Measurements from ENCODE around the gene TBX21. TPM values are rescaled to one million over a fixed set of nuclear protein-coding genes. Genes with fewer than 3 reads are reported as not detected.

The TBX21 gene
- total and polyA plus RNA-seq, 11 donors: 0.07 to 3.2 (median 0.21) TPM; not detected in 2

- peak in 1 of 5 donors; percentile 31 for DNase-seq
- no peak for TF ChIP-seq POLR2A (IDR thresholded peaks at IDR 0.05)
- TF ChIP-seq CTCF (IDR thresholded peaks at IDR 0.05): no peak
- Histone ChIP-seq H3K36me3 (peaks cover 0 to 44% (median 15%) of the 10 kb centered on the region in 9 donors), H3K9me3 (no peaks in the 10 kb centered on the region), H3K27me3 (no peaks in the 10 kb centered on the region), H3K4me1 (peaks cover 0 to 60% (median 13%) of the 10 kb centered on the region in 12 donors), H3K4me3 (no peak overlapping the region), H3K27ac (peak overlapping the region in 1 of 12 donors; percentile 55)
- 79 to 93% (median 84%) methylated on average over 4 of the region's 4 CpGs for WGBS, 4 donors
- intact Hi-C loops (cut with DNase I): loop anchor here in 2 of 10 donors (10.0 kb wide), 2 partner anchors 83 to 93 kb away; no protein-coding TSS in a partner anchor
- ATAC-seq: no peak
Measured at GRCh38 chr17:47701608-47702007, 31.4 kb upstream of the TBX21 start.

GRCh38 chr17:47702391-47702995 is 30.5 kb upstream of the TBX21 start:
- DNase-seq: peak in 1 of 5 donors; percentile 33
- H3K4me3 ChIP-seq: no peak overlapping the region
- no peak for ATAC-seq
- peak overlapping the region in 1 of 12 donors; percentile 55 for H3K27ac ChIP-seq
- TF ChIP-seq CTCF (IDR thresholded peaks at IDR 0.05) (no peak), POLR2A (IDR thresholded peaks at IDR 0.05) (no peak)
- 87 to 93% (median 90%) methylated on average over 12 of the region's 12 CpGs for WGBS, 4 donors
- no peaks in the 10 kb centered on the region for H3K9me3 ChIP-seq
- H3K36me3 ChIP-seq: peaks cover 0 to 44% (median 15%) of the 10 kb centered on the region in 9 donors
- peaks cover 0 to 67% (median 19%) of the 10 kb centered on the region in 12 donors for H3K4me1 ChIP-seq
- intact Hi-C loops (cut with DNase I): loop anchor here in 2 of 10 donors (10.0 kb wide), 2 partner anchors 82 to 92 kb away; no protein-coding TSS in a partner anchor
- no peaks in the 10 kb centered on the region for H3K27me3 ChIP-seq

- H3K27me3 ChIP-seq: no peaks in the 10 kb centered on the region
- intact Hi-C loops (cut with DNase I): loop anchor here in 2 of 10 donors (10.0 kb wide), 2 partner anchors 82 to 92 kb away; no protein-coding TSS in a partner anchor
- ATAC-seq (no peak), DNase-seq (peak in 1 of 5 donors; percentile 61)
- H3K4me1 ChIP-seq: peaks cover 0 to 74% (median 22%) of the 10 kb centered on the region in 12 donors
- no peak for TF ChIP-seq POLR2A (IDR thresholded peaks at IDR 0.05)
- H3K36me3 ChIP-seq: peaks cover 0 to 41% (median 15%) of the 10 kb centered on the region in 9 donors
- H3K27ac ChIP-seq: peak overlapping the region in 1 of 12 donors; percentile 55
- WGBS, 4 donors: 64 to 80% (median 74%) methylated on average over 15 of the region's 15 CpGs
- H3K4me3 ChIP-seq: peak overlapping the region in 1 of 12 donors; percentile 21
- H3K9me3 ChIP-seq: no peaks in the 10 kb centered on the region
Measured at GRCh38 chr17:47703191-47703591, 29.8 kb upstream of the TBX21 start.

GRCh38 chr17:47703671-47704070 is 29.4 kb upstream of the TBX21 start:
- H3K4me3 ChIP-seq: peak overlapping the region in 1 of 12 donors; percentile 21
- peak in 1 of 5 donors; percentile 34 for DNase-seq
- WGBS, 4 donors: 92 to 96% (median 93%) methylated on average over 4 to 5 of the region's 5 CpGs
- peaks cover 0 to 75% (median 22%) of the 10 kb centered on the region in 12 donors for H3K4me1 ChIP-seq
- peak overlapping the region in 1 of 12 donors; percentile 55 for H3K27ac ChIP-seq
- intact Hi-C loops (cut with DNase I): loop anchor here in 2 of 10 donors (10.0 kb wide), 2 partner anchors 81 to 91 kb away; no protein-coding TSS in a partner anchor
- TF ChIP-seq CTCF (IDR thresholded peaks at IDR 0.05) (no peak), POLR2A (IDR thresholded peaks at IDR 0.05) (no peak)
- H3K9me3 ChIP-seq: no peaks in the 10 kb centered on the region
- peaks cover 0 to 37% (median 15%) of the 10 kb centered on the region in 9 donors for H3K36me3 ChIP-seq
- ATAC-seq: no peak
- H3K27me3 ChIP-seq: no peaks in the 10 kb centered on the region

All from heart left ventricle (tissue), 16 donors.